ENCODE results near the gene MDP1. TPM values are rescaled to one million over a fixed set of nuclear protein-coding genes. Genes with fewer than 3 reads are reported as not detected.
"Not testable (repeated sequence)": the region's sequence is repeated elsewhere in the genome, so short reads cannot be mapped to it uniquely, and the experiment has no call there.

MDP1 gene
- total RNA-seq, 1 donor from 2014 or later = 16.6 TPM

- Histone ChIP-seq H3K4me1 (peaks cover 6% of the 10 kb centered on the region), H3K36me3 (peaks cover 68% of the 10 kb centered on the region), H3K27me3 (ENCODE audit: low read depth) (no peaks in the 10 kb centered on the region), H3K27ac (replicated peaks) (no peak overlapping the region), H3K4me3 (no peak overlapping the region), H3K9me3 (replicated peaks) (no peaks in the 10 kb centered on the region)
- DNase-seq = no peak
- TF ChIP-seq, protein P1, sequence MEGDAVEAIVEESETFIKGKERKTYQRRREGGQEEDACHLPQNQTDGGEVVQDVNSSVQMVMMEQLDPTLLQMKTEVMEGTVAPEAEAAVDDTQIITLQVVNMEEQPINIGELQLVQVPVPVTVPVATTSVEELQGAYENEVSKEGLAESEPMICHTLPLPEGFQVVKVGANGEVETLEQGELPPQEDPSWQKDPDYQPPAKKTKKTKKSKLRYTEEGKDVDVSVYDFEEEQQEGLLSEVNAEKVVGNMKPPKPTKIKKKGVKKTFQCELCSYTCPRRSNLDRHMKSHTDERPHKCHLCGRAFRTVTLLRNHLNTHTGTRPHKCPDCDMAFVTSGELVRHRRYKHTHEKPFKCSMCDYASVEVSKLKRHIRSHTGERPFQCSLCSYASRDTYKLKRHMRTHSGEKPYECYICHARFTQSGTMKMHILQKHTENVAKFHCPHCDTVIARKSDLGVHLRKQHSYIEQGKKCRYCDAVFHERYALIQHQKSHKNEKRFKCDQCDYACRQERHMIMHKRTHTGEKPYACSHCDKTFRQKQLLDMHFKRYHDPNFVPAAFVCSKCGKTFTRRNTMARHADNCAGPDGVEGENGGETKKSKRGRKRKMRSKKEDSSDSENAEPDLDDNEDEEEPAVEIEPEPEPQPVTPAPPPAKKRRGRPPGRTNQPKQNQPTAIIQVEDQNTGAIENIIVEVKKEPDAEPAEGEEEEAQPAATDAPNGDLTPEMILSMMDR (IDR thresholded peaks at IDR 0.05; ENCODE audit: borderline replicate concordance) = no peak
- intact Hi-C loops (cut with micrococcal nuclease) = no loop called here
These were observed 11.4 kb downstream of the MDP1 start for GRCh38 chr14:24204163-24205146.

DNA sequence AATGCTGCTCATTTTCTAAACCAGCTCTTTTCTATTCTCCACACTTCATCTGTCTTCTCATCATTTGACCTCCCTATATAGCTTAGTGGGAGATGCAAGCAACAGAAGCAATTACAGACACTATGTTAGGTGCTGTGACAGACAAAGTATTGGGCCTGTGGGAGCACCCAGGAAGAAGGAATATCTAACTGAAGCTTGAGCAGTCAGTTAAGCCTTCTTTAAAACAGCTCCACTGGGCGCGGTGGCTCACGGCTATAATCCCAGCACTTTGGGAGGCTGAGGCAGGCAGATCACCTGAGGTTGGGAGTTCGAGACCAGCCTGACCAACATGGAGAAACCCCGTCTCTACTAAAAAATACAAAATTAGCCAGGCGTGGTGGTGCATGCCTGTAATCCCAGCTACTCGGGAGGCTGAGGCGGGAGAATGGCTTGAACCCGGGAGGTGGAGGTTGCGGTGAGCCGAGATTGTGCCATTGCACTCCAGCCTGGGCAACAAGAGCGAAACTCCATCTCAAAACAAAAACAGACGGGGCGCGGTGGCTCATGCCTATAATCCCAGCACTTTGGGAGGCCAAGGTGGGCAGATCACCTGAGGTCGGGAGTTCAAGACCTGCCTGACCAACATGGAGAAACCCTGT, 12.5 kb downstream of the MDP1 start:
- H3K27me3 ChIP-seq (ENCODE audit: low read depth); intact Hi-C loops (cut with micrococcal nuclease); H3K9me3 ChIP-seq (replicated peaks); DNase-seq; H3K4me3 ChIP-seq; H3K27ac ChIP-seq (replicated peaks): not testable (repeated sequence)
- peaks cover 57% of the 10 kb centered on the region for H3K36me3 ChIP-seq
- peaks cover 13% of the 10 kb centered on the region for H3K4me1 ChIP-seq

- H3K27ac ChIP-seq (replicated peaks); DNase-seq; H3K27me3 ChIP-seq (ENCODE audit: low read depth); H3K4me3 ChIP-seq; intact Hi-C loops (cut with micrococcal nuclease); H3K9me3 ChIP-seq (replicated peaks): not testable (repeated sequence)
- Histone ChIP-seq H3K36me3 (peaks cover 48% of the 10 kb centered on the region), H3K4me1 (peaks cover 14% of the 10 kb centered on the region)
These were observed 13.3 kb downstream of the MDP1 start for GRCh38 chr14:24202538-24202937.

- DNase-seq = no peak
- H3K9me3 ChIP-seq (replicated peaks) = no peaks in the 10 kb centered on the region
- H3K4me1 ChIP-seq = peaks cover 48% of the 10 kb centered on the region
- H3K36me3 ChIP-seq = peaks cover 29% of the 10 kb centered on the region
- H3K27me3 ChIP-seq (ENCODE audit: low read depth) = no peaks in the 10 kb centered on the region
- intact Hi-C loops (cut with micrococcal nuclease) = no loop called here
- H3K27ac ChIP-seq (replicated peaks) = no peak overlapping the region
- TF ChIP-seq, protein P1 (IDR thresholded peaks at IDR 0.05; ENCODE audit: borderline replicate concordance) = no peak
- no peak overlapping the region for H3K4me3 ChIP-seq
These were observed 16.9 kb downstream of the MDP1 start for GRCh38 chr14:24198814-24199524.

DNA sequence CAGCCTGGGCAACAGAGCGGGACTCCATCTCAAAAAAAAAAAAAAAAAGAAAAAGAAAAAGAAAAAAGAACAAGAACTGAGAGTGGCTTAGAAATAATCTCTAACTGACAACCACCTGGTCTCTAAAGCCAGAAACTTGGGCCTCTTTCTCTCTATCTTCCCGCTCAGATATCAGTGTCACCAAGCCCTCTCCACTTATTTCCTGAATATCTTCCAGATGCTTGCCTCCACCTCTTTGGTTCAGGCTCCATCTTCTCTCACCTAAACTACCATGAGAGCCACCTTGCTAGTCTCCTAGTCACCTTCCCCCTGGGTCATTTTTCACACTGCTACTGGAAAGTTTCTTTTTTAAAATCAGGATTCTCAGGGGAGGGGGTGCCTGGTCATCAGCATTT, 18.8 kb downstream of the MDP1 start:
- Histone ChIP-seq H3K27me3 (ENCODE audit: low read depth) (no peaks in the 10 kb centered on the region), H3K27ac (replicated peaks) (no peak overlapping the region), H3K9me3 (replicated peaks) (no peaks in the 10 kb centered on the region), H3K4me3 (peak overlapping the region; percentile 100), H3K36me3 (peaks cover 31% of the 10 kb centered on the region), H3K4me1 (peaks cover 49% of the 10 kb centered on the region)
- no peak for DNase-seq
- intact Hi-C loops (cut with micrococcal nuclease) = no loop called here
- TF ChIP-seq, protein P1 (IDR thresholded peaks at IDR 0.05; ENCODE audit: borderline replicate concordance) = no peak
